Inflammatory macrophage treated with lipopolysaccharide for 4 hours (primary cell): Measurements from ENCODE around the gene TREX2.

Experiments
- DNase-seq: peaks from one replicate; pipeline ENCODE4 v3.0.0-alpha.2; 2020

Gene TREX2, protein sequence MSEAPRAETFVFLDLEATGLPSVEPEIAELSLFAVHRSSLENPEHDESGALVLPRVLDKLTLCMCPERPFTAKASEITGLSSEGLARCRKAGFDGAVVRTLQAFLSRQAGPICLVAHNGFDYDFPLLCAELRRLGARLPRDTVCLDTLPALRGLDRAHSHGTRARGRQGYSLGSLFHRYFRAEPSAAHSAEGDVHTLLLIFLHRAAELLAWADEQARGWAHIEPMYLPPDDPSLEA

GRCh38 chrX:153445856-153446635, at the start of gene TREX2:
Gene TREX2 (minus strand): TSS chrX:153446056. CDS start chrX:153445430, 626 bp downstream.
- no peak for DNase-seq

DNA sequence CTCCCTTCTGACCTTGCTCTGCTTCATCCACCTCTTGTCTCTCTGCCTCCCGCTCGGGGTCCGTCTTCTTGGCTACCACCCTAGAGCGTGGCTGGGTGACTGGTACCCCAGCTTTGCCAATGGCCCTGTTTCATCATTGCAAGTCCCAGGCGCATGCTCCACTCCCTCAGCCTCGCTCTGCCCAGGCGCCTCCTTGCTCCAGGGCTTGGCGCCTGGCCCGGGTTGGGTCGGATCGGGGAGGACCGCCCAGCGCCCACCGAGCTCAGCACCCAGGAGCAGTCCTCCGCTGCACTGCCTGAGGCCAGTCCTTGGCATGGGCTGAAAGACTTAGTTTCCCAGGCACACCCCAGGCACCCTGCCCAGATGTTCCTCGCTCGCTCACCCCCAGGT, 49.5 kb upstream of the TREX2 start:
- DNase-seq, result no peak

DNA sequence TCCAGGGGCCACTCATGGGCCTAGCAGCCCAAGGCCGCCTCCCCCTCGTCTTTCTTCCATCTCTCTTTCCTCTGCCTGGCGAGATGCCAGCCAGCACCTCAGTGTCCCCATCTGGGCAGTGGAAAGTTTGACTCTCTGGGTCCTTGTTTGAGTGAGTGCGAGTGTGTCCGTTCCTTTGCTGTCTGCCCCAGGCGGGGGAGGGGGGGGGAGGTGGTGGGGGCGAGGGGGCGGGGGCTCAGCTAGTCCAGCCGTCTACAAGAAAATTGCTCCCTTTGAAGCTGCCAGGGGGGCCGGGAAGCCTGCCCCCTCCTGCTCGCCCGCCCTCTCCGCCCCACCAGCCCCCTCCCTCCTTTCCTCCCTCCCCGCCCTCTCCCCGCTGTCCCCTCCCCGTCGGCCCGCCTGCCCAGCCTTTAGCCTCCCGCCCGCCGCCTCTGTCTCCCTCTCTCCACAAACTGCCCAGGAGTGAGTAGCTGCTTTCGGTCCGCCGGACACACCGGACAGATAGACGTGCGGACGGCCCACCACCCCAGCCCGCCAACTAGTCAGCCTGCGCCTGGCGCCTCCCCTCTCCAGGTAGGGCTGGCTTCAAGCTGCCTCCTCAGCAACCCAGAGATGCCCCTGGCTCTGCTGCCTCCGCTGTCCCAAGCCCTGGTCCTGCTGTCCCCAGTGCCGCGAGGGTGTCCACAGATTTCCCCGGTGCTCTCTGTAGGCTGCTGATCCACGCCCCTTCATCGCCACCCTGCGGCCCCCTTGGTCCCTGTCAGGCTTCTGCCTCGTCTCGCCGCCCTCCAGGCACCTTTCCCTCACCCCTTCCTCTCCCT, 48.9 kb upstream of the TREX2 start, which contains the start of gene BGN:
TSS of gene BGN (plus strand) at position 440 of the 821 bp plus-strand sequence. CDS start 9,652 bp downstream, outside the sequence.
- no peak for DNase-seq

DNA sequence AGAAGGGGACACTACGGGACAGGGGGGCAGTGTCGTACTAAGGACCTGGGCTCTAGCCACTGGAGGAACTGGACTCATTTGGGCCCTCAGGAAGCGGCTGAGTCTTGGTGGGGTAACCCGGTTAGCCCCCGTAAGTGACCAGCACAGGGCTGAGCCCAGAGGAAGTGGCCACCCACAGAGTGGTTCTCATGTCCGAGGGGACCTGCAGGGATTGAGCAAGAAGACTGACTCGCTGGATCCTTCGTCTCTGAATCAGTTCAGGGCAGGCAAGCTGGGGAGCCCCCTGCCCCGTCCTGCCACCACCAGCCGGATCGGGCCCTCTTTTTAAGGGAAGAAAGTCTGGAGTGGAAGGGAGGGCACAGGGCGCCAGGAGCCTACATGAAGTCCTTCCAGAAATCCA, 48.2 kb upstream of the TREX2 start:
- peak; percentile 17 for DNase-seq

GRCh38 chrX:153493085-153493484, 47.2 kb upstream of the TREX2 start:
- DNase-seq, result no peak

DNA sequence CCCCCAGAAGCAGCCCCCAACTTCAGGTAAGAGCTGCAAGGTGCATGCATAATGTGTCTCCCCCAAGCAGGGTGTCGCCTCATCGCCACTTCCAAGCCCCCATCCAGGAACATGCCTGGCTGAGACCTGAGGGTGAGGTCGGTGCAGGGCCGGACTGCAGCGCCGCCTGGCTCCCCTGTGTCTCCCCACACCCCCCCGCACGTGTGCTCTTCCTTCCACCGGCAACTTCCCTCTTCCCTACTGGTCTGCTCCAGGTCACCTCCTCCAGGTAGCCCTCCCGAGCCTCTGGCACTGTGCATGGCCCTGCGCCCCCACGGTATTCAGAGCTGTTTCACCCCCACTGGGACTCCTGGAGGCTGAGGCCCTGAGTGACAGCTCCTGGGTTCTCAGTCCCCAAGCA, 46.7 kb upstream of the TREX2 start:
- DNase-seq, result no peak

- DNase-seq, result no peak
Measured at GRCh38 chrX:153491918-153492317, 46.1 kb upstream of the TREX2 start.

DNA sequence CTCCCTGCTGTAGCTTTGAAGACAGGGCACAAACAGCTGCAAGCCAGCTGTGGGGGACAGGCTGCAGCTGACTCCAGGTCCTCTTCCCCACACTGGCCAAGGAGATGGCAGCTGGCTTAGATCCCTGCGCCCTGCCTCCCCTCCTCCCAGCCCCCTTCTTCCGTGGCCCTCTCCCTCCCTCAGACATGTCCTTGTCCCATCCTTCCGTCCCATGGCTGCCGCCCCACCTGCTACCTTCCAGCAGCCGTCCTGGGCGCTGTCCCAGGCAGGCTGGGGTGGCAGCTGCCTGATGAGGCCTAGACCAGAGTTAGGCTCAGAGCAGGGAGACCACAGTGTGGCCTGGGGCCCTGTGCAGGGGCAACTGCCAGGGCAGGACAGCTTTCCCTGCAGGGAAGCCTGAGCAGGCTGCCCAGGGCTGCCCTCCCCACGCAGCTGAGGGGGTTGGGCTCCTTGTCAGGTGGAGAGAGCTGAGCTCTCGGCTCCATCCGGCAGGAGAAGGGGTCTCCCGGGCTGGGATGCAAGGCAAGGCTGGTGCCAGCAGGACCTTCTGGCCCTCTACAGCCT, 45.6 kb upstream of the TREX2 start:
- no peak for DNase-seq

- no peak for DNase-seq
Measured at GRCh38 chrX:153490217-153490930, 44.5 kb upstream of the TREX2 start.

DNA sequence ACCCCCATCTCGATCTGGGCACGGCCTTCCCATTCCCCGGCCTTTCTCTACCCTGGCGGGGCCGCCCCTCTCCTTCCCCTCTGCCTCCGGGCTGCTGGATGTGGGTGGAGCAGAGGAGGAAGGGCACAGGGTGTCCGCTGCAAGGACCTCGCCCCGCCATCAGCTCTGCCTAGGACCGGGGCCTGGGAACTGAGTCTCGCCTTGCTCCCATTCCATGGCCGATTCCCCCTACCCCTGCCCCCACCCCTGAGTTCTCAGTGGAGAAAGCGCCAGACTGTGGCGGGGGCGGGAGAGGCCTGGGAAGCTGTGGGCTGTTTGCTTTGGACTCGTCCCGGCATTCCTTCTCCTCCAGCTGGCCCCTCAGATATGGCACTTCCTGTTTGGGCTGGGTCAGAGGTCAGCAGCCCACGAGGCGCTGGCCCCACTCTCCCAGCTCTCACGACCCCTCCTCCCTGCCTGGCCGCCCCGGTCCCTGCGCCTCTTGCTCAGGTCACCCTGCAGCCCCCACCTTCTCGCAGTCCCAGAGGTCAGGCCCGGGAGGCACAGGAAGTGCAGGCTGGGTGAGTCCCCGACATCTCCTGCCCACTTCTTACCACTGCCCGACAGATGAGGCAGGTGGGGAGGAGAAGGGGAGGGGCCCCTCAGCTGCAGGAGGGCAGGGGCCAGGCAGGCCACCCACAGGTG, 42.5 kb upstream of the TREX2 start:
- no peak for DNase-seq

- DNase-seq, result no peak
Measured at GRCh38 chrX:153487590-153488071, 41.8 kb upstream of the TREX2 start.

- no peak for DNase-seq
Measured at GRCh38 chrX:153486171-153486570, 40.3 kb upstream of the TREX2 start.

GRCh38 chrX:153485396-153486080, 39.7 kb upstream of the TREX2 start:
- no peak for DNase-seq

DNA sequence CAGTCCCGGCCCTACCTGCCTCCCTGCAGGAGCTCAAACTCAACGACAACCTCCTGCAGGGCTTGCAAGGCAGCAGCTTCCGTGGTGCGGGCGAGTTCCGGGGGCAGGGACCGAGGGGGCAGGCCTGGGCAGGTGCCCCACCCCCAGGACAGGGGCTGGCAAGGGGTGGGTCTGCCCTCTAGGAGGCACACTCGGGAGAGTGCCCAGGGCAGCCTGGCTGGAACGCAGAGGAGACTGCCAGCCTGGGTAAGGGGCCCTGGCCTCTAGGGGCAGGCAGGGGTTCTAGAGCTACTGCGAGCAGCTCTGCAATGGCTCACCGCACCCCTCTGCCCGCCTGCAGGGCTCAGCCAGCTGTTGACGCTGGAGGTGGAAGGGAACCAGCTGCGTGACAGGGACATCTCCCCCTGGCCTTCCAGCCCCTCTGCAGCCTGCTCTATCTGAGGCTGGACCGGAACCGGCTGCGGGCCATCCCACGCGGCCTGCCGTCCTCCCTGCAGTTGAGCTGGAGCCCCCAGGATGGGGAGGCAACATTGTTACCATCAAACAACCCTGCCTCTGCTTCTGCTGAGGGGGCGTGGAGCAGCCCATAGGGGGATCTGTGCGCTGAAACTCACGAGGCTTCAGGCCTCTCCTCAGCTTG, 36.6 kb upstream of the TREX2 start:
- no peak for DNase-seq

DNA sequence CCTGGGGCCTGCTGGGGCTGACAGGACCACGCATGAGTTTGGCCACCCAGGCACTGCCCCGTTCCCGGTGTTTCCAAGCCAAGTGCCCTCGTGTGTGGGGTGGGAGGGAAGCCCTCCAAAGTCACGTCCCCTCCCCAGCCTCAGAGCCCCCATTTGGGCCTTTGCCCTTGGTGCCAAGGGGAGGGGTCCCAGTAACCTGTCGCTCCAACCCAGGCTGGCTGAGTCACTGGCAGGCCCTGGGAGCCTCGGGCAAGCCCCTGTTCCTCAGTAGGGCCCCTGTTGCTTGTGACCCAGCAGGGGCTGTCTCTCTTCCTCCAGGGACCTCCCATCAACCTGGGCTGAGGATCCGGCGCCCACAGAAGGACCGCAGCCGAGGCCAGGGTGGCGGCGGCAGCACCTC, 35.2 kb upstream of the TREX2 start:
- DNase-seq, result no peak

DNA sequence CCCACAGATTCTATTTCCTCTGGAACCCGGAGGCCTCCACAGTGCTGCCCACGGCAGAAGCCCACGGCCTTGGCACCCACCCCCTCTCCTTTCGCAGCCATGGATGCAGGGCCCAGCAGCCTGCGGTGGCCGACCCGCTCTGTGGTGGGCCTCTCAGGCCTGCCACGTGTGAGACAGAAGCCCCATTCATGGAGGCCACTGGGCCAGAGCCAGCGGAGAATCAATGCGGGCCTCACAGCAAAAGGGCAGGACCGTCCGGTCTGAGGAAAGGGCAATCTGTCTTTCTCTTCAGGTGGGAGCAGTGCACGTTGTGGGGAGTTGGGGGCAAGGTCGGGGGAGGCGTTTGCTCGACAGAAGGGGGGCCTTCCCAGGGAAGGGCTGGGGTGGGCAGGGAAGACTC, 32.9 kb upstream of the TREX2 start:
- no peak for DNase-seq

GRCh38 chrX:153477901-153478300, 32.0 kb upstream of the TREX2 start:
- no peak for DNase-seq

GRCh38 chrX:153477364-153477857, 31.6 kb upstream of the TREX2 start:
- DNase-seq, result no peak

DNA sequence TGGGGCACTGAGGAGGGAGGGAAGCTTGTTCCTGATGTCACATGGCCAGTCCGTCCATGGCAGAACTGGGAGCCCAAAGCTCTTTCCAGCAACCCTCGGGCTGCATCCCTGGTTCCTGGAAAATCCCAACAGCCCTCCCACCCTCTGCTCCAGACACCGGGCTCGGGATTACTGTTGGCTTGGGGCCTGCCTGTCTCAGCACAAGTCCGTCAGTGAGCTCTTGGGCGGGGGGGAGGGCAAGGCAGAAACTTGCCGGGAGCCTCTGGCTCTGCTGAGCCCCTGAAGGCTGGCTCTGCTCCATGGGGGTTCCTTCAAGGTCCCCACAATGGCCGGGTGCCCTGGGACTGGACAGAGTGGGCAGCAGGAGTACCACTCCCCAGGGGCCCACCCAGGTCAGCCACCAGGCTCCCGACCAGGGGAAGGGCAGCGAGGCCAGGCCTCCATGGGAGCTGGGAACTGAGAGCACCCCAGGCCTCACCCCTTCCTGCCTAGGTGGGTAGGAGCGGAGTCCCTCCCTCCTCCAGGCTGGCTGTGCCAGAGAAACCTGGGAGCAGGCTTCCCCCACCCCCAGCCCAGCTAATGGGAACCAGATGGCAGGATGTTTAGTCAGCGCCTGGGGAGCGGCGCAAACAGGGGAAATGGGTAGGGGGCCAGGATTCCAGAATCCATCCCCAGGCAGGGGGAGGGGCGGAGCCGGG, 31.0 kb upstream of the TREX2 start:
- no peak for DNase-seq
